Dermis microvascular lymphatic vessel endothelial cell (primary cell): ENCODE results near the gene VCPKMT. TPM values are rescaled to one million over a fixed set of nuclear protein-coding genes. Genes with fewer than 3 reads are reported as not detected.

Experiments used
- DNase-seq, 2 donors: peaks; one replicate each; pipeline versions ENCODE4 v3.0.0 to v3.0.0-alpha.2; 2010; ENCODE audit warnings: low read depth in 2 of 2
- total RNA-seq: library from RNA; depleted of rRNA; stranded (reverse); fragments of >200 nt; gene quantifications from 2 replicates; pipeline ENCODE4 v1.2.1, GENCODE V29; 2014

VCPKMT gene
- total RNA-seq, 1 donor from 2014 or later: 1.9 TPM

GRCh38 chr14:50067723-50068495 is 48.5 kb downstream of the VCPKMT start:
- peak in 1 of 2 donors; percentile 58 for DNase-seq

DNA sequence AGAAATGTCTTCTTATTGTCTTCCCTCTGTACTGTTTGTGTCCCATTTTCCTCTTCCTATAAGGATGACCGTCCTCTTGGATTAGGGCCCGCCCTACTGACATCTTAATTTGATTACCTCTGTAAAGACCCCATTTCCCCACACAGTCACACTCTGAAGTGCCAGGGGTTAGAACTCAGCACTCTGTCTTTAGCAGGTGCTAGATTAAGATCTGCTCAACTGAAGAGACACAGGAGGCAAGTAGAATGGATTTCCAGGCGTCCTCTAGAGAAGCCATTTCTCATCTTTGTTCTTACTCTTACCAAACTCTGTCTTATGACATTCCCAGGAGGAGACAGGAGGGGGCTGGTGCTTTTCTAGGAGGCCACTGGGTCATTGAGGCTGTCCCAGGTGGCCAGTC is 50.8 kb downstream of the VCPKMT start:
- no peak for DNase-seq

DNA sequence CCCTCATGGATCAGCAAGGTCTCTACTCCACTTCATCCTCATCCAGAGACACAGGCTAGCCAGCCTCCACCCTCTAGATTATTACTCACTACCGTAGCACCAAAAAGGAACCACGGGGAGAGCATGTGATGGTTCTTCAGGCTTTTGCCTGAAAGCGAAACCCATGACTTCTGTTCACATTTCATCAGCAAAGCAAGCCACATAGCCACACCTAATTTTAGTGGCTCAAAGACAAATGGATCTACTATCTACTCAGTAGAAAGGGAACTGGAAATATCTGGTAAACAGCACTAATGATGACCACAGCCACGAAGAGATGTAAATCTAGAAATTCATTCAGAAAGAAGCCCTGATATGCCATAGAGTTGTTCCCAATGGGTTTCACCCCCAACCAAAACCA is 51.4 kb downstream of the VCPKMT start:
- DNase-seq: no peak

DNA sequence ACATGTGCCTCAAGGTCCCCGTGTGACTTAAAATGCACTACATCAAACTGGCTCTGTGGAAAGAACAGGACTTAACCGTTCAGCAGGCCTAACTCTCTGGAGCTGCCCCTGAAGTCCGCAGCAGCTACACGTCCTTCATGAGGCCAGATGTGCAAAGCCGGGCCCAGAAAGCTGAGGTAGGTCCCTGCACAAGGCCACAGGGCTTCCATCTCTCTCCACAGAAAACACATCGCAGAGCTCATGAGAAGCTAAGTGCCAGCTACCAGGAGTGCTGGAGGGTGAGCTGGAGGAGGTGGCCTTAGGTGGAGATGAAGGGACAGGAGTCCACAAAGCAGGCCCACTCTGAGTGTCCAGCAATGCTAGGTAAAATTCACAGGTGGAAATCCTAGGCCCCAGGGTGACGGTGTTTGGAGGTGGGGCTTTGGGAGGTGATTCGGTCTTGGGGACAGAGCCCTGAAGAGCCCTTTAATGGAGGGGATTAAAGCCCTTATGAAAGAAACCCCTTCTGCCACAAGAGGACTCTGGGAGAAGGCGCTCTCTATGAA is 52.4 kb downstream of the VCPKMT start:
- DNase-seq: no peak

- peak; percentile 83 to 91 for DNase-seq
Measured at GRCh38 chr14:50062438-50063085, 53.8 kb downstream of the VCPKMT start.

GRCh38 chr14:50061664-50062437 is 54.5 kb downstream of the VCPKMT start:
- peak in 1 of 2 donors; percentile 64 for DNase-seq

DNA sequence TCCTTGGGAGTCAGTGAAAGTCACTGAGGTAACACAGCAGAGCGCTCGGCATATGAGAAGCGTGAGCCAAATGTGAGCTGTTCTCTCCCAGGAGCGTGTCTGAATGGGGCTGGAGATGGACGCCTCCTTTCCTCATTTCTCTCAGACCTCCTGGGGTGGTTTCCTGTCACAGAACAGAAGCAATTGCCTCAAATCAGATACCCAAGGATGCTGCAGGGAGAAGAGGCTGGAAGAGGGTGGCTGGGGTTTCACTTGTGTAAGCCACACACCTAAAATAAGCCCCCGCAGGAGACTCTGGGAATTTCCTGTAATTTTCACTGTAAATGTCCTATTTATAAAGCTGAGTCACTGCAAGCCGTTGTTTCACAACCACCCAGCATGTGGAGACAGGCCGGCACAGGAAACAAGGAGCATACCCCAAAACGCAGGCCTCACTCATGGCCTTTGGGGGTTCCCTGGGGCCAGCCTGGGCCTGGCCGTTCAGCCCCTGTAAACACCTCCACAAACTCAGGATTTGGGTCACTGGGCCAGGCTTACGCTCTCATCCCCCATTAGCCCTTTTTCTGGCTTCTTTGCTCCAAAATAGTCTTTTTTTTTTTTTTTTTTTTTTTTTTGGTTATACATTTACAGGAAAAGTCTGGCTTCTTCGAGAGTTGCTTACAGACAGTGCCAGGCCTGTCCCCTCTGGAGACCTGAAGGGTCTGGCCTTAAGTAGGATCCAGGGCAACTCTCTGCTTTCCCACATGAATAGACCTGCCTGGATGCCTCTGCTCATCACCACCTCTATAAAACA is 55.3 kb downstream of the VCPKMT start:
- DNase-seq: peak; percentile 54 to 84

- DNase-seq: no peak
Measured at GRCh38 chr14:50059763-50060616, 56.4 kb downstream of the VCPKMT start.

Other genes starting within 250 kb of the VCPKMT start
- gene ARF6, start 223.5 kb downstream of the VCPKMT start, total RNA-seq: 52.1 and 58.4 TPM in 2 replicates
- 19.4 and 26.8 TPM in 2 replicates for gene SOS2, start 115.0 kb upstream of the VCPKMT start, total RNA-seq
- gene L2HGDH, start 195.7 kb upstream of the VCPKMT start, total RNA-seq: 3.8 and 5.0 TPM in 2 replicates
- 5.4 and 6.0 TPM in 2 replicates for gene DMAC2L, start 195.8 kb upstream of the VCPKMT start, total RNA-seq